Neural progenitor cell (in vitro differentiated cells): ENCODE measurements around the gene GJB2. TPM values are rescaled to one million over a fixed set of nuclear protein-coding genes. Genes with fewer than 3 reads are reported as not detected.

Experiments used
- DNase-seq: peaks from one replicate; pipeline ENCODE4 v3.0.0-alpha.2; 2016; ENCODE audit warnings: low spot score
- H2AFZ ChIP-seq: fragments of 200-600 bp; sonication (generic); replicated peaks from 2 replicates; pipeline ENCODE4 v1.6.1; 2016; ENCODE audit warnings: antibody characterized with exemption
- H3F3A ChIP-seq: fragments of 200-600 bp; sonication (generic); 2 replicates; pipeline ENCODE4 v1.6.1; 2016; ENCODE audit warnings: antibody characterized with exemption, low read depth
- H3K27ac ChIP-seq: fragments of 200-600 bp; sonication (generic); 2 replicates; pipeline ENCODE4 v1.5.1; 2016; ENCODE audit warnings: mild to moderate bottlenecking
- H3K27me3 ChIP-seq: fragments of 200-600 bp; sonication (generic); 2 replicates; pipeline ENCODE4 v1.6.1; 2016; ENCODE audit warnings: mild to moderate bottlenecking, moderate library complexity
- H3K36me3 ChIP-seq: fragments of 200-600 bp; sonication (generic); 2 replicates; pipeline ENCODE4 v1.5.1; 2016
- H3K4me1 ChIP-seq: fragments of 200-600 bp; sonication (generic); 2 replicates; pipeline ENCODE4 v1.6.1; 2016; ENCODE audit warnings: mixed run types
- H3K4me2 ChIP-seq: fragments of 200-600 bp; sonication (generic); 2 replicates; pipeline ENCODE4 v1.6.1; 2016
- H3K4me3 ChIP-seq: fragments of 200-600 bp; sonication (generic); 2 replicates; pipeline ENCODE4 v1.5.1; 2016
- H3K79me2 ChIP-seq: fragments of 200-600 bp; sonication (generic); 2 replicates; pipeline ENCODE4 v1.6.1; 2016; ENCODE audit warnings: low read depth
- H3K9ac ChIP-seq: fragments of 200-600 bp; sonication (generic); 2 replicates; pipeline ENCODE4 v1.6.1; 2016
- H3K9me3 ChIP-seq: fragments of 200-600 bp; sonication (generic); 2 replicates; pipeline ENCODE4 v1.5.1; 2016; ENCODE audit warnings: low read depth
- H4K20me1 ChIP-seq: fragments of 200-600 bp; sonication (generic); 2 replicates; pipeline ENCODE4 v1.6.1; 2016; ENCODE audit warnings: low read depth
- H3K27ac Mint-ChIP-seq: 3 replicates; pipeline ENCODE4 v1.8.0; 2021; ENCODE audit warnings: mixed read lengths
- H3K27me3 Mint-ChIP-seq: 2 replicates; pipeline ENCODE4 v1.8.0; 2022; ENCODE audit warnings: low read depth, mild to moderate bottlenecking, inconsistent platforms, moderate library complexity, mixed read lengths; ENCODE audit not compliant: insufficient read depth
- H3K36me3 Mint-ChIP-seq: 3 replicates; pipeline ENCODE4 v1.8.0; 2021; ENCODE audit warnings: mixed read lengths
- H3K4me1 Mint-ChIP-seq: 3 replicates; pipeline ENCODE4 v1.8.0; 2021; ENCODE audit warnings: mixed read lengths
- H3K4me3 Mint-ChIP-seq: 3 replicates; pipeline ENCODE4 v1.8.0; 2021; ENCODE audit warnings: mild to moderate bottlenecking, moderate library complexity, mixed read lengths
- H3K9me3 Mint-ChIP-seq: 3 replicates; pipeline ENCODE4 v1.8.0; 2020; ENCODE audit warnings: mixed read lengths
- CTCF ChIP-seq: fragments of 200-600 bp; sonication (generic); IDR thresholded peaks from 2 replicates; pipeline ENCODE4 v1.5.1; 2017; ENCODE audit warnings: antibody characterized with exemption, mild to moderate bottlenecking
- EZH2 ChIP-seq: fragments of 200-600 bp; sonication (generic); IDR thresholded peaks from 2 replicates; pipeline ENCODE4 v1.6.1; 2017; ENCODE audit warnings: antibody characterized with exemption, mild to moderate bottlenecking, moderate library complexity
- EZH2phosphoT487 ChIP-seq: fragments of 200-600 bp; sonication (generic); IDR thresholded peaks from 2 replicates; pipeline ENCODE4 v1.6.1; 2017; ENCODE audit warnings: antibody characterized with exemption
- total RNA-seq: library from RNA; depleted of rRNA; stranded (reverse); fragments of >200 nt; gene quantifications from 2 replicates; pipeline ENCODE4 v1.2.3, GENCODE V29; 2015; ENCODE audit warnings: low replicate concordance

Gene GJB2
- total RNA-seq, 1 donor from 2014 or later = not detected

GRCh38 chr13:20151612-20152011 lies 41.1 kb downstream of the GJB2 start:
- Histone ChIP-seq H3K4me3 (no peak overlapping the region), H3K27ac (no peak overlapping the region), H4K20me1 (no peaks in the 10 kb centered on the region), H3K79me2 (no peaks in the 10 kb centered on the region), H3K27me3 (peaks cover under 1% of the 10 kb centered on the region), H2AFZ (no peak overlapping the region), H3K9ac (no peak overlapping the region), H3K4me2 (no peak overlapping the region), H3K36me3 (no peaks in the 10 kb centered on the region), H3F3A (peaks cover 12% of the 10 kb centered on the region), H3K4me1 (peaks cover 12% of the 10 kb centered on the region), H3K9me3 (no peaks in the 10 kb centered on the region)
- Mint-ChIP-seq H3K36me3 (no peaks in the 10 kb centered on the region), H3K27me3 (peaks cover 20% of the 10 kb centered on the region), H3K27ac (no peak overlapping the region), H3K9me3 (peaks cover 2% of the 10 kb centered on the region), H3K4me1 (peaks cover 14% of the 10 kb centered on the region), H3K4me3 (no peak overlapping the region)
- DNase-seq = no peak
- no peak for TF ChIP-seq CTCF
- no peak for TF ChIP-seq EZH2phosphoT487
- no peak for TF ChIP-seq EZH2

GRCh38 chr13:20151016-20151415 lies 41.7 kb downstream of the GJB2 start:
- Histone ChIP-seq H4K20me1 (no peaks in the 10 kb centered on the region), H3K27ac (no peak overlapping the region), H3K79me2 (no peaks in the 10 kb centered on the region), H3K9me3 (no peaks in the 10 kb centered on the region), H3K9ac (no peak overlapping the region), H3K4me1 (peaks cover 10% of the 10 kb centered on the region), H2AFZ (no peak overlapping the region), H3K27me3 (no peaks in the 10 kb centered on the region), H3K4me3 (no peak overlapping the region), H3F3A (peaks cover 6% of the 10 kb centered on the region), H3K4me2 (no peak overlapping the region), H3K36me3 (no peaks in the 10 kb centered on the region)
- Mint-ChIP-seq H3K27ac (no peak overlapping the region), H3K4me3 (no peak overlapping the region), H3K9me3 (peaks cover 2% of the 10 kb centered on the region), H3K4me1 (peaks cover 14% of the 10 kb centered on the region), H3K27me3 (peaks cover 17% of the 10 kb centered on the region), H3K36me3 (no peaks in the 10 kb centered on the region)
- TF ChIP-seq EZH2 = no peak
- TF ChIP-seq EZH2phosphoT487 = no peak
- TF ChIP-seq CTCF = no peak
- no peak for DNase-seq

- H3F3A ChIP-seq = peaks cover 4% of the 10 kb centered on the region
- Mint-ChIP-seq H3K27ac (no peak overlapping the region), H3K36me3 (no peaks in the 10 kb centered on the region), H3K27me3 (peaks cover 16% of the 10 kb centered on the region), H3K9me3 (peaks cover 2% of the 10 kb centered on the region), H3K4me3 (no peak overlapping the region), H3K4me1 (peaks cover 14% of the 10 kb centered on the region)
- H3K79me2 ChIP-seq = no peaks in the 10 kb centered on the region
- H3K27ac ChIP-seq = no peak overlapping the region
- H3K9me3 ChIP-seq = no peaks in the 10 kb centered on the region
- H3K9ac ChIP-seq = no peak overlapping the region
- TF ChIP-seq EZH2phosphoT487 = no peak
- no peak for TF ChIP-seq CTCF
- no peak for TF ChIP-seq EZH2
- H3K4me3 ChIP-seq = no peak overlapping the region
- H3K4me2 ChIP-seq = no peak overlapping the region
- H3K36me3 ChIP-seq = no peaks in the 10 kb centered on the region
- H4K20me1 ChIP-seq = no peaks in the 10 kb centered on the region
- no peak overlapping the region for H2AFZ ChIP-seq
- DNase-seq = no peak
- H3K4me1 ChIP-seq = peaks cover 10% of the 10 kb centered on the region
- no peaks in the 10 kb centered on the region for H3K27me3 ChIP-seq
Measured at GRCh38 chr13:20150561-20150960, 42.2 kb downstream of the GJB2 start.
